ENCODE measurements around the gene SNRPE.
"Not testable (repeated sequence)": the region's sequence is repeated elsewhere in the genome, so short reads cannot be mapped to it uniquely, and the experiment has no call there.

GRCh38 chr1:203829247-203829646 lies 32.2 kb upstream of the SNRPE start:
- not testable (repeated sequence) for TF ChIP-seq POLR2A, CTCF, POLR2AphosphoS5 (IDR thresholded peaks at IDR 0.05)

Data from stomach (tissue), 4 donors.